Measurements from ENCODE around the gene LCNL1.

Gene LCNL1

DNA sequence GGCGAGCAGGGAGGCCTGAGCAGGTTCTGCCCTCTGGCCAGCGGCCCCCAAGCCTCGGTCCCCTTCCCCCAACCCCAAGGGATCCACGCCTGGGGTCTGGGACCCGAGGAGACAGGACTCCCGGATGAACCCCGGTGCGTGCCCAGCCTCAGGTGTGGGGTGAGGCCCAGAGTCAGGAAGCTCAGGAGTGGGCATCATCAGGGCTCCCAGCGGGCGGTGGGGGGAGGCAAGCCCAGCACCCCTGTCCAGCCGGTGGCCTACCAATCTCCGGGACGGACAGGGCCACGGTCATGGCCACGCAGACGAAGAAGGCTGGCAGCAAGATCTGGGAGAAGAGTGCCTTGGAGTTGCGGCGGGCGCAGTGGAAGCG lies 30.8 kb downstream of the LCNL1 start:
- DNase-seq = no peak

DNA sequence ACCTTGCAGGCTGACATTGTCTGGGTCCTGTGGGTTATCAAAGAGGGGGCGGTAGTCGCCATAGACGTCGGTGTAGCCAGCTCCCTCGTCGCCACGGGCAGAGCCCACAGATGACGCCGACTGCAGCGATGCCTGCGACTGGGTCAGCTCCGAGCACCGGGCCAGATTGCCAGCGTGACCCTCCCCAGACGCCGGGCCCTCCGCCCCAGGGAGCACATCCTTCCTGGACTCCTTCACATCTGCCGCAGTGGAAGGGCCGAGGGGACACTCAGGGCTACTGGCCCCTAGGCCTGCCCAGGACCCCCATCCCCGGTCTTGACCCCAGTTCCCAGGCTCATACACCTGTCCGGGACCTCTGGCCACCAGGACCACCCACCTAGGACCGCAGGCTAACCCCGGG lies 31.4 kb downstream of the LCNL1 start:
- DNase-seq = no peak

DNA sequence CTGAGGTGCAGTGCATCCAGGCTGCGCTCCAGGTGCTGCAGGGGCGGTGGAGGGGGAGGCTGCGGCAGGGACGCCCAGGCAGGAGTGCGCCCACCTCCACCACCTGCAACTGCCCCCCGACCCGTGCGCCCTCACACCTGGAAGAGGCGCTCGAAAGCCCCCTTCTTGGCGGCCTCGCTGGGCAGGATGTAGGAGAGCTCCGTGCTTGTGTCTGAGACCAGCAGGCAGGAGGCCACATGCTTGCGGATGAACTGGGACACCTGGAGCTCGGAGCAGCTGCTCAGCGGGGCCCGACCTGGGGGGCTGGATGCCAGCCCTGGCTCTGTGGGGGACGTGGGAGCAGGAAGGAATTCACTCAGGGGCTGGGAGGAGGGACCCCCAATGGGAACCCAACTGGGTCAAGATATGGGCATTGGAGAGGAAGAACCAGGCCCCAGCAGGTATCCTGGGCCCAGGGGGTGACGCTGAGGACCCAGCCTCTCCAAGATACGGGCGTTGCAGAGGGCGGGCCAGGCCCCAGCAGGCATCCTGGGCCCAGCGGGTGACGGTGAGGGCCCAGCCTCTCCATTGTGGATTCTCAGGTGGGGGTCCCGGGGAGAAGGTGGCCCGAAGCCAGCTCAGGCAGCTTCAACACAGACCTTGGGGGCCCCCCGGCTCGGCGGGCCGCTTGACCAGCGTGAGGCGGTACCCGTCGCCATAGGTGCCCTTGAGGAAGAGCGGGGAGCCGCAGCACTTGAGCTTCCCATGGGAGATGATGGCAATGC lies 32.2 kb downstream of the LCNL1 start:
- no peak for DNase-seq

DNA sequence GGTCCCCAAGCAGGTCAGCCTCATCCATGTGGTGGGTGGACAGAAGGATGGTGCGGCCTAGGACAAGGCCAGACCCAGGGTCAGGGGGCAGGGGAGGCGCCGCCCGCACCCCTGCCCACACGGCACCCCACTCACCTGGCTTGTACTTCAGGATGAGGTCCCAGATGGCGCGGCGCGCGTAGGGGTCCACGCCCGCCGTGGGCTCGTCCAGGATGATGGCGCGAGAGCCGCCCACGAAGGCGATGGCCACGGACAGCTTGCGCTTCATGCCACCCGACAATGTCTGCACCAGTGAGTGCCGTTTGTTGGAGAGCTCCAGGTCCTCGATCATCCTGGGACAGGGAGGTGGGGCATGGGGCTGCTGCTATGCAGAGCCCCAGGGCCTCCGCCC lies 32.7 kb downstream of the LCNL1 start:
- DNase-seq = no peak

DNA sequence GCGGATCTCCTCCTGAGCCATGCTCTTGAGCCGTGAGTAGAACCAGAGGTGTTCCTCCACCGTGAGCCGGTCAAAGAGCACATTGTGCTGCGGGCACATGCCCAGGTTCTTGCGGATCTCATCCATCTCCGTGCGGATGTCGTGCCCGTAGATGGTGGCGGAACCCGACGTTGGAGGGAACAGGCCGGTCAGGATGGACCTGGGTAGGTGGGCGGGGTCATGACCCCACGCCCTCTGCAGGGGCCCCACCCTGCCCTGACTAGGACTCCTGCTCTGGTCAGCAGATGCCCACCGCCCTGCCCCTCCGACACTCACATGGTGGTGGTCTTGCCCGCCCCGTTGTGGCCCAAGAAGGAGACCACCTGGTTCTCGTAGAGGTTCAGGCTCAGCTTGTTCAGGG lies 33.2 kb downstream of the LCNL1 start:
- no peak for DNase-seq

DNA sequence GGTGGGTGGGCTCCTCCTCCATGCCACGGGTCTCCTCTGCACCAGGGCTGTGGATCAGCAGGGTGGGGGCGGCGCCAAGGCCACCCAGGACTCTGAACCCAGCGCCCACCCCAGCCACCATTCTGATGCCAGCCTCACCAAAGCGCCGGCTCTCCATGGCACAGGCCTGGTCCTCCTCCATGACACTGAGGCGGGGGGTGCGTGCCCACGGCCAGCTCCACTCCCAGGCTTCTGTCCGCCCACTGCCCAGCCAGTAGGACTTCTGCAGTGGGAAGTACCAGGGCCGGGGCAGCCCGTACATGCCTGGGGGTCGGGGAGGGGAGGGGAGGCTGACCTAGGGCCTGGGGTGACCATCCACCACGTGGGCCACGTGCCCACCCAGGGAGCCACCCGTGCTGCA lies 33.6 kb downstream of the LCNL1 start:
- DNase-seq = no peak

DNA sequence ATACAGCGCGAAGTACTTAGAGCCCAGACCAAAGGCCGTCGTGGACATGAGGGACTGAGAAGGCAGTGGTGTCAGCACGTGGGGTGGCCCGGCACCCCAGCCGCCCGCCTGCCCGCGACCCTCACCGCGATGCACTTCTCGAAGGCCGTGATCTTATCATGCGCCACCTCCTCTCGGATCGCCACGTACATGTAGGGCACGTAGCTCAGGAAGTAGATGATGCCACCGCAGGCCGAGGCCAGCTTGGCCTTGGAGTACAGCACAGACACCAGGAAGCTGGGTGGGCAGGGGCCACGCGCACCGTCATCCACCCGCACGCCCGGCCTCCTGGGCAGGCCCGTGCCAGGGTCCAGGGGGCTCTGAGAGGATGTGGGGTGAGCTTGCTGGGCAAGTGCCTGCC lies 34.3 kb downstream of the LCNL1 start:
- no peak for DNase-seq

DNA sequence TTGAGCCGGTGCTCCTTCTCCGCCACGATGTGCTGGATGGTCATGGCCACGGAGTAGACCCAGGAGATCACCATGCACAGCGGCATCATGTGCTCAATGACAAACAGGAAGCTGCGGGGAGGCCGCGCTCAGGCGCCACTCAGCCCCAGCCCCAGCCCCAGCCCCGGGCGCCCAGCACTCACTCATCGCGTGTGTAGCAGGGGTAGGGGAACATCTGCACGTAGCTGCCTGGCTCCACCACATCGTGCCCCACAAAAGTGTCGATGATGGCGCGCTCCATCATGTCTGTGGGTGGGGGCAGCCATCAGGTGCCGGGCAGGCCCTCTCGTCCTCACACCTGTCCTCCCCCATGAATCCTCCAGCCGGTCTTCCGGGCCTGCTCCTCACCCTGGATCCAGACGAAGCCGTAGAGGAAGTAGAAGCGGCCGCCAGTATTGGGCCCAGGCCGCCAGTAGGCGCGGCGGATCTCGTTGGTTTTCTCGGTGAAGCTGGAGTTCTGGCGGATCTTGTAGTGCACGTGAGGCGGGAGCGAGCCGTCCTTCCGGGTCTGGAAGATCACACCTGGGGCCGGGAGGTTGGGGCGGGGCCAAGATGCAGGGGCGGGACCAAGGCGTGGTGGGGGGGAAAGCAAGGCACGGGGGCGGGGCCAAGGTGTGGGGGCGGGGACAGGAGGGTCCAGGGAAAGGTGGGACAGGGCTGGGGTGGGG lies 35.2 kb downstream of the LCNL1 start:
- no peak for DNase-seq

DNA sequence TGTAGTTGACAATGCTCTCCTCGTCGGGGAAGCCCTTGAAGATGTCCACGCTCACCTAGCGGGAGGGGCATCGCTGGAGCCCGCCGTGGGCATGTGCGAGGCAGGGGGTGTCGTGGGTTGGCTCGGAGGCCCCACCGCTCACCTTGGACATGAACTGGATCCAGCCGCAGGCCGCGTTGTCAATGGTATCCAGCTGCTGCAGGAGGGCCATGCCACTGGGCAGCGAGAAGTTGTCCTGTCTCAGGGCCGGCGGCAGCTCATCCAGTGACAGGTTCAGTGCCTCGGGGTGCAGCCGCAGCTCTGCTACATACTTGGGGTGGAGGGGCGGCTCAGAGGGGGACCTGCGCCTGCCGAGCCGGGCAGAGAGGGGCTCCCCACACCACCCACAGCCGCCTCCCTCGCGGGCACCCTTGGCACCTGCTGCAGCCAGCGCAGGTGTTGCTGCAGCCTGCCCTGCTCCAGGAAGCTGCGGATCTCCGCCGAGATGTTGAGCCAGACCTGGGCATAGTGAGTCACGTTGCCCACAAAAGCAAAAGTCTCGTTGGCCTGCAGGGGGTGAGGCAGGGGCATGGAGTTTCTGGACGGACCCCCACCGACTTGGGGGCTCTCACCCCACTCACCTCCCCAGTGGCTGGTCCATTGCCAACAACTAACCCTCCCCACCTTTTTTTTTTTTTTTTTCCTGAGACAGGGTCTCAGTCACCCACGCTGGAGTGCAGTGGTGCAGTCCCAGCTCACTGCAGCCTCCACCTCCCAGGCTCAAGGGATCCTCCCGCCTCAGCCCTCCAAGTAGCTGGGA lies 36.2 kb downstream of the LCNL1 start:
- no peak for DNase-seq

DNA sequence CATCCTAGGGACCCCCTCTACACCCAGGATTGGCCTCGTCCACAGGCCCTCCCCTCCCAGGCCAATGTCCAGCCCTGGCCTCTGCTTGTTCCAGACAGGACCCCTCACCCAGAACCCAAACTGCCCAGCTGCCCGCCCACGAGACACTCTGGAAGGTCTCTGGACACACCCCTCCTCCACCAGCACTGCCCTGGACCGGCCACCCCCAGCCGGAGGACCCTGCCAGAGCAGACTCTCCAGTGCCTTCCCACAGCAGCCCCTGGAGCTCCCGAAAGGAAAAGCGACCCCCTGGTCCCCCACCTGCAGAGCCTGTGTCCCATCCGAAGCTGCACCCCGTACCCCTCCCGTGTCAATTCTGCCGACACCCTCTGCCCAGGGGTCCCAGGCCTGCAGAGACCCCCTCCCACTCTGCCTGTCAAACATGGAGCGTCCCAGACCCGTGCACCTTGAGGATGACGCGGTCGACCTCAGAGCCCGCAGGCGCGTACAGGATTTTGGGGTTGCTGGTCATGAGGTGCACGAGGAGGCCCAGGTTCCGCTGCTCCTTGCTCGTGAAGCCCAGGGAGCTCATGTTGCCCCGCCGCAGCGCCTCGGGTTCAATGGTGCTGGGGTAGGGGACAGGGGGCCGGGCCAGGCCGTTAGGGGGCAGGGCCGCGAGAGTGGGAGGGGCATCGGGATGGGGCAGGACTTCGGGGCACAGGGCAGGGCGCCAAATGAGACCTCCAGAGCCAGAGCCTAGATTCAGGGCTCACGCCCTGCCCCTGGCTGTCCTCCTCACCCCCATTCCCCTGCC lies 37.3 kb downstream of the LCNL1 start:
- no peak for DNase-seq

DNA sequence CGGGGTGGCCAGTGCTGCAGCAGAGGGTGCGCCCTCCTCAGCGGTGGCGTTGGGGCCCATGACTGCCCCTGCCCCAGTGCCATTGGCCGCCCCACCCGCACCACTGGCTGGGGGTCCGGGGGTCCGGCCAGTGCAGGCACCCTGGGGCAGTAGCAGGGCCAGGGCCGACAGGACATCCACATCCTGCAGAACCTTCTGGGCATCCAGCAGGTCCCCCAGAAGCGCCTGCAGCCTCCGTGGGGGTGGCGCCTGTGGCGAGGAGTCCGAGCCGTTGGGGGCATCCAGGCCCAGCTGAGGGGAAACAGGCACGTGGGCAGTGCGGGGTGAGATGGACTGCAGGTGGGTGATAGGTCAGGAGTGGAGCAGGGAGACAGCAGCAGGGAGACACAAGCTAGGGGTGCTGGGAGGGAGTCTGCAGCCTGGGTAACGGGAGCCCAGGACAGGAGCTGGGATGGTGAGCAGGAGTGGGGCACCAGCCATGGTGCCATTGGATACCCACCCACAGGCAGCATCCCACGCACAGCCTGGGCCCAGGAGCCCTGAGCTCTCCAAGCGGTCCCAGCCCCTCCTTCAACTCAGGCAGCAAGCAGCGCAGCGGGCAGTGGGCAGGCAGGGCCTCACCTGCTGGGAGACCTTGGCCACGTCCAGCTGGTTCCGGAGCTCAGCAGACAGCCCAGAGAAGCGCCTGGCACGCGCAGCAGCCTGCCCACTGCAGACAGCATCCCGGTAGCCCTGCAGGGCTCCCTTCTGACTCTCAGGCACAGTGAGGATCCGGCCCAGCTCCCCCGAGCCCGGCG lies 38.2 kb downstream of the LCNL1 start:
- no peak for DNase-seq

DNA sequence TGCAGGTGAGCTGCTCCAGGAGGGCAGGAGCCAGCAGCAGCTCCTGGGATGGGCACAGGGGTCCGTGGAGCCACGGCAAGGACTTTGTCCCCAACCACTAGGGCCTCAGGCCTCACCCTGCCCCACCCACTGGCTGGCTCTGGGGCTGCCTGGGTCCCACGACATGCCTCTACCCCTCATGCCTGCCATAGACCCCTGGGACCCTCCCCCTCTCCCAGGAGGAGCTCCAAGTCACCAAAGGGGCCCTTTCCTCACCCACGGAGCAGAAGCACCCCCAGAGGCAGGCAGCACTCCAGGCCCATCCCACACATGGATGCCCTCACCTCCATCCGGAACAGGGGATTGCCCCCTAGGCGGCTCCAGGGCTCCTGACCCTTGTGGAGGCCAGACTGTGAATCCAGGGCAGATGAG lies 38.8 kb downstream of the LCNL1 start:
- no peak for DNase-seq

DNA sequence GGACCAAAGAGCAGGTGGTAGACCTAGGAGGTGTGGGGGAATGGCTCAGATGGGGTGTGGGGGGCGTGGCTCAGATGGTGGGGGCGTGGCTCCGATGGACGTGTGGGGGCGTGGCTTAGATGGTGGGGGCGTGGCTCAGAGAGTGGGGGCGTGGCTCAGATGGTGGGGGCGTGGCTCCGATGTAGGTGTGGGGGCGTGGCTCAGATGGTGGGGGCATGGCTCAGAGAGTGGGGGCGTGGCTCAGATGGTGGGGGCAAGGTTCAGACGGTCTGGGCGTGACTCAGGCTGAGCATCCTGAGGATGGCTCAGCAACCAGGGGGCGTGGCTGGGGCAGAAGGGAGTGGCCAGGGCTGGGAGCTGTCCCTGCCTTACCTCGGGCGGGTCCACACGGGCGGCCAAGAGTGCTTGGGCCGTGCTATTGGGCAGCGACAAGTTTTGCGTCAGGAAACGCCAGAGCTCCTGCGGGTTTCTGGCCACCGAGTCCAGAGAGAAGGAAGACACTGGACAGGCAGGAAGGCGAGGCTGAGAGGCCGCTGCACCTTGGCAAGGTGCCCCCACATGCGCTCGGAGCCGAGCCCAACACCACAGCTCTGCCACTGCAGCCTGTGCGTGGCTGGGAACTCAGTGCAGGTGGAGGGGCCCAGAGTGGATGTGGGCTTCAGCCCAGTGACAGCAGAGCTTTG lies 39.3 kb downstream of the LCNL1 start:
- DNase-seq = peak; percentile 78

DNA sequence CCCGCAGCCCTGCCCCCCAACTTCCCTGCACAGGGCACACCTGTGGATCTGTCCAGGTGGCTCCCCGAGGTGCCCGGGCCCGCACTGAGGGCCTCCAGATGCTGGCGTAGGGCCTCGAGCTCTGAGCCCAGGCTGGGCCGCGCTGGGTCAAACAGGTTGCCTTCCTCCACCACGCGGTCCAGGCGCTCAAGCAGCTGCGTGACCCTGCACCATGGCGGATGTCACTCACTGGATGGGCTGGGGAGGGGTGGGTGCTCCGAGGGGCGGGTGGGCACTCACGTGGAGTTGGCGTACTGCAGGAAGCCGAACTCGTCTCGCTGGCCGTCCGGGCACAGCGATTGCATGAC lies 39.8 kb downstream of the LCNL1 start:
- DNase-seq = no peak

DNA sequence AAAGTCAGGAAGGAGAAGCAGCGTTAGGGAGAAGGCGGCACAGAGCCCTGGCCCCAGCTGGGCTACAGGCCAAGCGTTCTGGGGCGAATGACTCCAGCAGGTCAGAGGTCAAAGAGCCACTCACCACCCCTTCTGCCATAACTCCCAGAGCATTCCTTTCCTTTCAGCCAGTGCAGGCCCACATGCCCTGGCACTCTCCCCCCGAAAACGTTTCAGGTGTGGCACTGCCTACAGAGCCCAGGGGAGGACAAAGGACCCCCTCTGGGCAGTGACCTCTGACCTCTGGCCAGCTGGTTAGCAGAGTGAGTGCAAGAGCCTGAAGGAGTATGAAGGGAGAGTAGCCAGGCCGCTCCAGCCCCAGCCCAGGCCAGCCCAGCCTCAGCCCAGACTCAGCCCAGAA lies 40.4 kb downstream of the LCNL1 start:
- DNase-seq = no peak

DNA sequence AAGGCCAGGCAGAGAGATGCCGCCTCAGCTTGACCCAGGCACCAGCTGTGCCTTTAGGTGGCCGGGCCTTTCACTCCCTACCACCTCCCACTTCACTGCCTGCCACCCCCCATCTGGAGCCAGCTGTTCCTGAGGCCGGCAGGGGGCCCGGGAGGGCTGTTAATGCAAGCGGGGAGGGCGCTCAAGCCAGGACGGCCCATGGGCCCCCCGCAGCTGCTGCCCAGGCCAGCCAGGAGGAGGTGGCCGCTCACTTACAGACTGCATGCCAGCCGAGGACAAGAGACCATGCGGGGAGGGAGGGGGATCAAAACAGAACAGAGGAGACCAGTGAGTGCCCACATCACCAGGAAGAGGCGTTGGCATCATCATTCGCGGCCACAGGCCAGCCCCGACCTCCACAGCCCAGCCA lies 40.8 kb downstream of the LCNL1 start:
- no peak for DNase-seq

DNA sequence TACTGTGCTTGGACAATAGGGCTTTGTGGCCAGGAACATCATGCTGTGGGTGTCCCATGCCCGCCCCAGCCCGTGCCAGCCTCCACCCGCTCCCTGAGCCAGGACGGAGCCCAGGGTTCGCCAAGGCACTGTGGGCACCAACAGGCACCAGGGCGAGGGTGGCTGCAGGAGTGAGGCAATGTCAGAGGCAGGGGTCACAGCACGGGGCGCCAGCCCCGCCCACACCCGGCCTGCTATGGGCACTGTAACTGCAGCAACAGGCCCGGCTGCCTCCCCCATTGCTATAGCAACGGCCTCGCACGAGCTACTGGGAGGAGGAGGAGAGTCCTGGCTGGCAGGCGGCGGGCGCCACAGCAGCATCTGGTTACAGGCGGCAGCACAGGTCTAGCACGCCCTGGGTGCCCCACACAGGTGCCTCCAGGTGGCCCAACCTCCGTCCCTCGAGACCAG lies 42.7 kb downstream of the LCNL1 start:
- DNase-seq = no peak

DNA sequence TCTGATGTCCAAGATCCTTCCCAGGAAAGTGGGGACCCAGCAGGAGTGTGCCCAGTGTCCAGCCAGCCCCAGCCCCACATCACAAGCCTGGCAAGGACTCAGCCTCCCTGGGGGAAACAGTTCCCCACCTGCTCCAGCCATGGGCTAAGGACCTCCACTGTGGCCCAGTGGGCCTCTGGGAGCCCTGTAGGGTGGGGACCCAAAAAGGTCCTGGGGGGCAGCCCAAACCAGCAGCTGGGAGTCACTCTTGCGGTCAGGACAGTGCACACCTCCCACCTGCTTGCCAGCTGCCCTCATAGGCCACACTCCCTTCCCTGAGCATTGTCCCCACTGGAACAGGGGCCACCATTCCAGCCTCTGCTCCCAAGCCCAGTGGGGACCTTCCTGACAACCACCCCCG lies 43.6 kb downstream of the LCNL1 start:
- no peak for DNase-seq

DNA sequence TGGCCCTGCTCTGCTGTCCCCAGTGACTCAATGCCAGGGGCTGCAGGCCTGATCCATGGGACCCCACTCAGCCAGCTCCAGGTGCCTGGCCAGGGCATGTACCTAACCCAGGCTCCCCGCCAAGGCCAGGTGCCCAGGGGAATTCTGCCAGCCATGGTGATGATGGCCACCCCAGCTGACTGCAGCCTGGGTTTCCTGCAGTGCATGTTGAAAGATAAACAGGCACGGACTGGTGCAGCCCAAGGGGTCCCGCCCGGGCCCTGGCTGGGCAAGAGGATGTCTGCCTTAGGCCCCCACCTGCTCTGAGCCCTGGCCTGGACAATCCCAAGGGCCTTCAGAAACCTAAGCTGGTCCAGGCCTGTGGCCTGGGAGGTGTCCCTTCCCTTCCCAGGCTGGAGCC lies 44.0 kb downstream of the LCNL1 start:
- no peak for DNase-seq

DNA sequence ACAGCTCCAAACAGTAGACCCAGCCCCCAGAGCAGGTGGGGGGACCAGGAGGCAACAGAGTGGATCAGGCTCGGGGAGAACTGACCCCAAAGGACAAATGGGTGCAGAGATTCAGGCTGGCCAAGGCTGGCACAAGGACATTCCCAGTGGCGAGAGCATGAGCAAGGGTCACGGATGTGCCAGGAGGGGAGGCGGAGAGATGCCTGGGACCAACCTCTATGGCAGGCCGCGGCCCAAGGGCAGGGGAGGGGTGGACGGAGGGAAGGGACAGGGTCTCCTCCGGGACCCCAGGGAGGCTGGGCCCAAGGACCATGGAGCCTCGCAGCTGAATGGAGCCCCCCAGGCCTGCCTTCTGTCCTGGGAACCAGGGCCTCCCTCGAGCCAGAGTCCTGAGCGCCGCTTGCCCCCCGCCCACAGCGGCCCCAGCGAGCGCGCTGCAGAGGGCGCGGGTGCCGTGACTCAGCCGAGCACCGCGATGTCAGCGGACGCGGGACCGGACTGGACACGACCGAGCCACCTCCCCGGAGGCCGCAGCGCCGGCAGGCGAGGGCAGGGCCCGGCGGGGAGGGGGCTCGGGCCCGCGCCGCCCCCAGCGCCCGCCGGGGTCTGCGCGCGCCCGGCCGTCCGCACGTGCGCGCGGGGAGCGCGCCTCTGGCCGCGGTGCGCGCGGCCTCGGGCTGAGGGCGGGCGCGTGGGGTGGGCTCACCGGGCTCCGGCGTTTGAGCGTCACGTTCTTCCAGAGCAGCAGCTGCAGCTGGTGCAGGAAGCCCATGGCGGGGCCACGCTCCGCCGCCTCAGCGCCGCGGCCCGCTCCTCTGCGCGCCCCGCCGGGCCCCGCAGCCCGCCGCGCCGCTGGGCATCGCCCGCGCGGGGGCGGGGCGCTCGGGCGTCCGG lies 44.8 kb downstream of the LCNL1 start, which contains the start of gene ABCA2:
Gene ABCA2, minus strand, starts transcription at position 869 of the 894 bp plus-strand sequence. Its CDS starts 97 bp downstream, at position 772.
- no peak for DNase-seq

Data from CD4-positive, alpha-beta T cell treated with Interleukin-10 for 1 hour (primary cell).